GM12875 (cell line): ENCODE results near the gene DTWD2.
"Not testable (repeated sequence)": the region's sequence is repeated elsewhere in the genome, so short reads cannot be mapped to it uniquely, and the experiment has no call there.

Source experiments
- H3K4me3 ChIP-seq: one replicate; pipeline ENCODE4 v1.5.1; 2011; ENCODE audit warnings: low read depth, low read length, control low read depth
- CTCF ChIP-seq: IDR thresholded peaks from 2 replicates; pipeline ENCODE4 v1.5.1; 2011; ENCODE audit warnings: low read depth, mild to moderate bottlenecking, control low read depth, inconsistent platforms, low read length, moderate library complexity, borderline replicate concordance; ENCODE audit not compliant: insufficient read depth

The DTWD2 gene

GRCh38 chr5:118888556-118888955 lies 99.8 kb downstream of the DTWD2 start:
- TF ChIP-seq CTCF: no peak
- no peak overlapping the region for H3K4me3 ChIP-seq

- TF ChIP-seq CTCF: no peak
- H3K4me3 ChIP-seq: no peak overlapping the region
Measured at GRCh38 chr5:118883362-118883761, 105.0 kb downstream of the DTWD2 start.

DNA sequence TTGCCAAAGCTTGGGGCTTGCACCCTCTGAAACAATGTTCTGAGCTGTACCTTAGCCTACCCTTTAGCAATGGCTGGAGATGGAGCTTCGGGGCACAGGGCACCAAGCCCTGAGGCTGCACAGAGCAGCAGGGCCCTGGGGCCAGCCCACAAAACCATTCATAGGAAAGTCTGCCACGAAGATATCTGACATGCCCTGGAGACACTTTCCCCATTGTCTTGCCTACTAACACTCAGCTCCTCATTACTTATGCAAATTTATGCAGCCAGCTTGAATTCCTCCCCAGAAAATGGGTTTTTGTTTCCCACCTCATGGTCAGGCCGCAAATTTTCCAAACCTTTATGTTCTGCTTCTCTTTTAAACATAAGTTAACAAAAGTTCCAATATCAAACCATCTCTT lies 105.7 kb downstream of the DTWD2 start:
- no peak overlapping the region for H3K4me3 ChIP-seq
- no peak for TF ChIP-seq CTCF

- not testable (repeated sequence) for H3K4me3 ChIP-seq
Measured at GRCh38 chr5:118876852-118877251, 111.5 kb downstream of the DTWD2 start.

DNA sequence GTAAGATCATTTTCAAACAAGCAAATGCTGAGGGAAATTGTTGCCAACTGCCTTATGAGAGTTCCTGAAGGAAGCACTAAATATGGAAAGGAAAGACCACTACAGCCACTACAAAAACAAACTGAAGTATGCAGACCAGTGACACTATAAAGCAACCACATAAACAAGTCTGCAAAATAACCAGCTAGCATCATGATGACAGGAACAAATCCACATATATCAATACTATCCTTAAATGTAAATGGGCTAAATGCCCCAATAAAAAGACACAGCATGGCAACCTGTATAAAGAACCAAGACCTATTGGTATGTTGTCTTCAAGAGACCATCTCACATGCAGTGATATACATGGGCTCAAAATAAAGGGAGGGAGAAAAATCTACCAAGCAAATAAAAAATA lies 113.2 kb downstream of the DTWD2 start:
- TF ChIP-seq CTCF: no peak
- H3K4me3 ChIP-seq: no peak overlapping the region

GRCh38 chr5:118873417-118873816 lies 114.9 kb downstream of the DTWD2 start:
- H3K4me3 ChIP-seq: no peak overlapping the region
- no peak for TF ChIP-seq CTCF

DNA sequence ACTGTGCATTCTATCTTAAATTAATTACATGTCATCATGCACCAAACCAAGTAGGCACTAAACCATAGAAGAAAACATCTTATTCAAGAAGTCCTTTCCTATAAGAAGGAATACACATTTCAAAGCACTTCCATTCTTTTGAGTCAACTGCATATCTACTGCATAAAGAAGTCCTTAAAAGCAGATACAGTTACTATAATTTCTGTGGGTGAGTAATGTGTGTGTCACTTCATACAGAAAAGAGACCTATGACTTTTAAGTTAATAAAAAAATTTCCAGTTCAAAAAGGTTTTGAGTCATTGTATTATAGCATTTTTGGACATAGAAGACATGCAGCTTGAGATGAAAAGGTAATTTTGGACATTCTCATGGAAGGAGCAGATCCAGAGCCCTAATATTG lies 125.0 kb downstream of the DTWD2 start:
- no peak for TF ChIP-seq CTCF

GRCh38 chr5:118862596-118862995 lies 125.8 kb downstream of the DTWD2 start:
- TF ChIP-seq CTCF: no peak
- no peak overlapping the region for H3K4me3 ChIP-seq

More for the DNA sequence above, 125.0 kb downstream of the DTWD2 start:
- no peak overlapping the region for H3K4me3 ChIP-seq
